Neutrophil (primary cell): Measurements from ENCODE around the gene ABLIM3.

Experiments used
- H3K27ac ChIP-seq: fragments of 200-600 bp; sonication (generic); 2 replicates; pipeline ENCODE4 v1.5.1; 2016; ENCODE audit warnings: mild to moderate bottlenecking, moderate library complexity
- H3K27me3 ChIP-seq: fragments of 200-600 bp; sonication (generic); 2 replicates; pipeline ENCODE4 v1.6.0; 2016; ENCODE audit warnings: mild to moderate bottlenecking
- H3K36me3 ChIP-seq: fragments of 200-600 bp; sonication (generic); 2 replicates; pipeline ENCODE4 v1.5.1; 2017
- H3K4me1 ChIP-seq, 2 experiments: fragments of 200-600 bp in 1 of 2; sonication (generic) in 1 of 2; 1 replicate in 1 of 2; 2 replicates in 1 of 2; pipeline versions ENCODE4 v1.5.1 to v1.6.1; 2013 to 2016; ENCODE audit warnings: low read depth in 1 of 2, low read length in 1 of 2, mild to moderate bottlenecking in 1 of 2, moderate library complexity in 1 of 2; ENCODE audit not compliant: control insufficient read depth in 1 of 2, insufficient read depth in 1 of 2
- H3K4me3 ChIP-seq, 2 experiments: fragments of 200-600 bp in 1 of 2; sonication (generic) in 1 of 2; 1 replicate in 1 of 2; 2 replicates in 1 of 2; pipeline ENCODE4 v1.5.1; 2013 to 2016; ENCODE audit warnings: low read depth in 1 of 2, low read length in 1 of 2, mild to moderate bottlenecking in 1 of 2, moderate library complexity in 1 of 2
- H3K9me3 ChIP-seq: fragments of 200-600 bp; sonication (generic); 2 replicates; pipeline ENCODE4 v1.5.1; 2016
- CTCF ChIP-seq: fragments of 200-600 bp; sonication (generic); IDR thresholded peaks from 2 replicates; pipeline ENCODE4 v1.5.1; 2016; ENCODE audit warnings: antibody characterized with exemption

The ABLIM3 gene

GRCh38 chr5:149147676-149148075 lies 6.4 kb downstream of the ABLIM3 start:
- Histone ChIP-seq H3K27ac (no peak overlapping the region), H3K9me3 (no peaks in the 10 kb centered on the region), H3K27me3 (peaks cover 95% of the 10 kb centered on the region), H3K4me1 (no peaks in the 10 kb centered on the region), H3K36me3 (no peaks in the 10 kb centered on the region), H3K4me3 (no peak overlapping the region)
- TF ChIP-seq CTCF = no peak

GRCh38 chr5:149149942-149150341 lies 8.6 kb downstream of the ABLIM3 start:
- Histone ChIP-seq H3K9me3 (no peaks in the 10 kb centered on the region), H3K4me3 (no peak overlapping the region), H3K36me3 (no peaks in the 10 kb centered on the region), H3K27me3 (peaks cover 75% of the 10 kb centered on the region), H3K4me1 (peaks cover 5 to 6% of the 10 kb centered on the region in 2 experiments), H3K27ac (no peak overlapping the region)
- TF ChIP-seq CTCF = no peak

DNA sequence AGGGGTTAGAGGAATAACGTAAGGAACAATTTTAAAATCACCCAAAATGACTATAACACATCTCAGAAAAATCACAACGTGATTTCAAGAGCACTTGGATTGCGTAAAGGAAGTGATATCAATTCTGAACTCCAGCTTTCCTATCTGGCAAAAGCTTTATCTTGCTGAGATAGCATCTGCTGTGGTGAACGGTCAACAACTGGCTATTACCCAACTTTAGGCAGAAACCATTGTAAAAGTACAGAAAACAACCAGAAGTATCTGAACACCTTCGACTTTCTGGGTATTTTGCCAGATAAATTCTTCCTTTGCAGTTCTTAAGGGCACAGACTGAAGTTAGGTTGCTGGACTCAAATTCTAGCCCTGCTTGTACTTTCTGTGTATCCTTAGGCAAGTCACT lies 9.2 kb downstream of the ABLIM3 start:
- Histone ChIP-seq H3K27ac (no peak overlapping the region), H3K9me3 (no peaks in the 10 kb centered on the region), H3K27me3 (peaks cover 70% of the 10 kb centered on the region), H3K36me3 (no peaks in the 10 kb centered on the region), H3K4me3 (no peak overlapping the region), H3K4me1 (peaks cover 5 to 6% of the 10 kb centered on the region in 2 experiments)
- no peak for TF ChIP-seq CTCF

- H3K27ac ChIP-seq = no peak overlapping the region
- H3K36me3 ChIP-seq = no peaks in the 10 kb centered on the region
- H3K27me3 ChIP-seq = peaks cover 60% of the 10 kb centered on the region
- H3K4me3 ChIP-seq = no peak overlapping the region
- TF ChIP-seq CTCF = no peak
- peaks cover 5 to 6% of the 10 kb centered on the region in 2 experiments for H3K4me1 ChIP-seq
- H3K9me3 ChIP-seq = no peaks in the 10 kb centered on the region
These were observed 10.4 kb downstream of the ABLIM3 start for GRCh38 chr5:149151717-149152116.

- peaks cover 5 to 6% of the 10 kb centered on the region in 2 experiments for H3K4me1 ChIP-seq
- H3K9me3 ChIP-seq = no peaks in the 10 kb centered on the region
- no peak overlapping the region for H3K27ac ChIP-seq
- no peak overlapping the region for H3K4me3 ChIP-seq
- TF ChIP-seq CTCF = no peak
- no peaks in the 10 kb centered on the region for H3K36me3 ChIP-seq
- peaks cover 53% of the 10 kb centered on the region for H3K27me3 ChIP-seq
These were observed 11.0 kb downstream of the ABLIM3 start for GRCh38 chr5:149152317-149152746.
